Endothelial cell of umbilical vein (primary cell): ENCODE results near the gene LPAR1. TPM values are rescaled to one million over a fixed set of nuclear protein-coding genes. Genes with fewer than 3 reads are reported as not detected.

Experiments
- BruUV-seq: library from RNA; stranded (reverse); fragments of 400-500 nt; replicated peaks from 2 replicates; lab custom pipeline; 2021; lab: Mats Ljungman, UMichigan
- CTCF ChIA-PET: fragments of 300-600, 350-600 bp; sonication (Branson Sonifier 250); formaldehyde crosslinking; loops from one replicate; lab custom pipeline; 2021; ENCODE audit warnings: antibody characterized with exemption, inconsistent platforms; lab: Charles Lee
- POLR2A ChIA-PET: fragments of 300-600, 350-600 bp; sonication (Branson Sonifier 250); formaldehyde crosslinking; loops from one replicate; lab custom pipeline; 2021; ENCODE audit warnings: antibody characterized with exemption, inconsistent platforms; lab: Charles Lee
- DNase-seq: peaks from one replicate; pipeline ENCODE4 v3.0.0-alpha.2; 2011; ENCODE audit warnings: low read depth, low spot score
- FAIRE-seq: peaks from 2 replicates; lab custom pipeline; 2011; peaks lifted over from hg19 to GRCh38; lab: Jason Lieb, UNC
- H2AFZ ChIP-seq: 2 replicates; pipeline ENCODE4 v1.6.0; 2012; ENCODE audit warnings: low read depth, low read length, control low read depth, inconsistent platforms
- H3K27ac ChIP-seq: 2 replicates; pipeline ENCODE4 v1.5.1; 2011; ENCODE audit warnings: low read depth, mild to moderate bottlenecking, control low read depth, low read length, moderate library complexity; ENCODE audit not compliant: insufficient read depth
- H3K27me3 ChIP-seq, 2 experiments: 2 replicates each; pipeline versions ENCODE4 v1.6.0 to v1.6.1; 2011; ENCODE audit warnings: low read length in 2 of 2, mixed read lengths in 1 of 2; ENCODE audit not compliant: control insufficient read depth in 2 of 2, insufficient read depth in 2 of 2
- H3K36me3 ChIP-seq, 2 experiments: 2 replicates in 1 of 2; 3 replicates in 1 of 2; pipeline ENCODE4 v1.5.1; 2011; ENCODE audit warnings: low read length in 2 of 2, mild to moderate bottlenecking in 1 of 2, moderate library complexity in 1 of 2; ENCODE audit not compliant: control insufficient read depth in 2 of 2, insufficient read depth in 2 of 2; ENCODE audit errors: extremely low read depth in 1 of 2
- H3K4me1 ChIP-seq: 3 replicates; pipeline ENCODE4 v1.5.1; 2011; ENCODE audit warnings: mild to moderate bottlenecking, low read length; ENCODE audit not compliant: control insufficient read depth, insufficient read depth; ENCODE audit errors: extremely low read depth
- H3K4me2 ChIP-seq: 2 replicates; pipeline ENCODE4 v1.6.1; 2011; ENCODE audit warnings: low read length, control low read depth, mixed read lengths; ENCODE audit not compliant: insufficient read depth
- H3K4me3 ChIP-seq, 3 experiments: fragments of 200-600 bp in 1 of 3; sonication (generic), shearing (Covaris generic) in 1 of 3; replicated peaks in 1 of 3; 2 replicates each; pipeline ENCODE4 v1.5.1; 2011 to 2016; ENCODE audit warnings: control low read depth in 3 of 3, low read length in 3 of 3, mild to moderate bottlenecking in 2 of 3, inconsistent platforms in 1 of 3, low read depth in 1 of 3, moderate library complexity in 1 of 3; ENCODE audit not compliant: insufficient read depth in 1 of 3
- H3K79me2 ChIP-seq: 2 replicates; pipeline ENCODE4 v1.6.0; 2012; ENCODE audit warnings: low read length, inconsistent platforms; ENCODE audit not compliant: control insufficient read depth, insufficient read depth
- H3K9ac ChIP-seq: replicated peaks from 2 replicates; pipeline ENCODE3; 2011; ENCODE audit warnings: low read length, control low read depth; ENCODE audit not compliant: insufficient read depth; ENCODE audit errors: extremely low read depth
- H3K9me1 ChIP-seq: replicated peaks from 3 replicates; pipeline ENCODE4 v1.6.0; 2011; ENCODE audit warnings: mild to moderate bottlenecking, low read length; ENCODE audit not compliant: control insufficient read depth, insufficient read depth; ENCODE audit errors: extremely low read depth
- H3K9me3 ChIP-seq: replicated peaks from 2 replicates; pipeline ENCODE4 v1.5.1; 2012; ENCODE audit warnings: low read length, inconsistent platforms; ENCODE audit not compliant: control insufficient read depth, insufficient read depth
- H4K20me1 ChIP-seq: replicated peaks from 2 replicates; pipeline ENCODE3; 2011; ENCODE audit warnings: mild to moderate bottlenecking, low read length; ENCODE audit not compliant: control insufficient read depth, insufficient read depth; ENCODE audit errors: extremely low read depth
- CTCF ChIP-seq, 2 donors: IDR thresholded peaks; 1 replicate in 1 of 2; 2 replicates in 1 of 2; pipeline ENCODE4 v1.5.1; 2011; ENCODE audit warnings: low read length in 2 of 2, mild to moderate bottlenecking in 2 of 2, moderate library complexity in 2 of 2, control low read depth in 1 of 2, inconsistent platforms in 1 of 2, low read depth in 1 of 2; ENCODE audit not compliant: insufficient read depth in 1 of 2; ENCODE audit errors: extremely low read depth in 1 of 2
- GATA2 ChIP-seq: IDR thresholded peaks from 2 replicates; pipeline ENCODE4 v1.7.0; 2011; ENCODE audit warnings: low read depth, mild to moderate bottlenecking, moderate library complexity, mixed read lengths, low read length; ENCODE audit not compliant: insufficient read length, insufficient read depth
- JUN ChIP-seq: IDR thresholded peaks from 2 replicates; pipeline ENCODE4 v1.6.1; 2011; ENCODE audit warnings: borderline replicate concordance, low read depth; ENCODE audit not compliant: insufficient read length, insufficient read depth
- MAX ChIP-seq: IDR thresholded peaks from 2 replicates; pipeline ENCODE4 v1.6.1; 2011; ENCODE audit not compliant: insufficient read depth, insufficient read length
- MYC ChIP-seq: IDR thresholded peaks from one replicate; pipeline ENCODE4 v1.6.1; 2011; ENCODE audit warnings: mild to moderate bottlenecking, low read depth, low read length
- POLR2A ChIP-seq: IDR thresholded peaks from 2 replicates; pipeline ENCODE4 v1.6.1; 2012; ENCODE audit warnings: low read depth, mild to moderate bottlenecking, control low read depth, low read length
- POLR2AphosphoS5 ChIP-seq: IDR thresholded peaks from 2 replicates; pipeline ENCODE4 v1.6.1; 2012; ENCODE audit warnings: low read depth, mild to moderate bottlenecking, control low read depth, low read length, moderate library complexity; ENCODE audit not compliant: insufficient read depth
- dilution Hi-C: fragments of 300-500 bp; cut with MboI; formaldehyde crosslinking; loops from one replicate; pipeline ENCODE4 v1.15.0; 2019; ENCODE audit warnings: low sequenced_read_pairs; ENCODE audit not compliant: extremely low pct_ligation_motif_present
- intact Hi-C: fragments of 100-400 bp; cut with micrococcal nuclease; formaldehyde crosslinking; loops from one replicate; pipeline ENCODE4 v1.10.0; 2022
- polyA plus RNA-seq, 4 experiments: library from polyadenylated mRNA; depleted of rRNA in 3 of 4; stranded (reverse) in 3 of 4; unstranded in 1 of 4; fragments of >200 nt; gene quantifications; 2 replicates each; pipeline versions ENCODE4 v1.2.1 to v1.2.3, GENCODE V29; 2011 to 2012; ENCODE audit warnings: missing spikeins in 1 of 4
- total RNA-seq: library from RNA; stranded (reverse); gene quantifications from 2 replicates; pipeline ENCODE4 v1.2.3, GENCODE V29; 2021

The LPAR1 gene
- total and polyA plus RNA-seq, 2 donors (not counting 3 experiments of a cell fraction or from before 2014, with no cell fraction given): 0.88 to 3.0 TPM

GRCh38 chr9:111027798-111028197 is 10.5 kb downstream of the LPAR1 start:
- Histone ChIP-seq H3K27me3 (no peaks in the 10 kb centered on the region), H3K9me3 (no peaks in the 10 kb centered on the region), H3K4me2 (no peak overlapping the region), H3K4me1 (no peaks in the 10 kb centered on the region), H3K79me2 (no peaks in the 10 kb centered on the region), H2AFZ (no peak overlapping the region), H3K4me3 (no peak overlapping the region), H3K36me3 (no peaks in the 10 kb centered on the region), H4K20me1 (no peaks in the 10 kb centered on the region), H3K27ac (no peak overlapping the region), H3K9ac (no peak overlapping the region), H3K9me1 (no peaks in the 10 kb centered on the region)
- POLR2A ChIA-PET: no interaction called here
- CTCF ChIA-PET: no interaction called here
- FAIRE-seq (no peak), DNase-seq (no peak)
- BruUV-seq: no TSS peak
- dilution Hi-C loops: no loop called here
- TF ChIP-seq MAX (no peak), POLR2AphosphoS5 (no peak), MYC (no peak), GATA2 (no peak), POLR2A (no peak), JUN (no peak), CTCF (IDR thresholded peaks at IDR 0.05; ENCODE audit: extremely low read depth in 1 of 2, insufficient read depth in 1 of 2, low read depth in 1 of 2, low read length in 2 of 2) (no peak)
- intact Hi-C loops: no loop called here
